Keratinocyte (primary cell): ENCODE results near the gene RFXANK. TPM values are rescaled to one million over a fixed set of nuclear protein-coding genes. Genes with fewer than 3 reads are reported as not detected.
"Not testable (repeated sequence)": the region's sequence is repeated elsewhere in the genome, so short reads cannot be mapped to it uniquely, and the experiment has no call there.

Source experiments
- DNase-seq: peaks from one replicate; pipeline ENCODE4 v3.0.0-alpha.2; 2011; ENCODE audit warnings: low read depth, missing footprints, low spot score
- FAIRE-seq: peaks from 2 replicates; lab custom pipeline; 2011; peaks lifted over from hg19 to GRCh38; lab: Jason Lieb, UNC
- H2AFZ ChIP-seq: 2 replicates; pipeline ENCODE4 v1.6.0; 2012; ENCODE audit warnings: low read length, control low read depth, inconsistent platforms; ENCODE audit not compliant: control insufficient read depth
- H3K27ac ChIP-seq: 2 replicates; pipeline ENCODE4 v1.5.1; 2011; ENCODE audit warnings: low read length; ENCODE audit not compliant: control insufficient read depth, insufficient read depth
- H3K27me3 ChIP-seq: 3 replicates; pipeline ENCODE4 v1.6.0; 2011; ENCODE audit warnings: low read length; ENCODE audit not compliant: control insufficient read depth, insufficient read depth; ENCODE audit errors: extremely low read depth
- H3K36me3 ChIP-seq, 2 experiments: 2 replicates in 1 of 2; 3 replicates in 1 of 2; pipeline ENCODE4 v1.5.1; 2011; ENCODE audit warnings: low read length in 2 of 2, mild to moderate bottlenecking in 1 of 2; ENCODE audit not compliant: control insufficient read depth in 2 of 2, insufficient read depth in 2 of 2; ENCODE audit errors: extremely low read depth in 1 of 2
- H3K4me1 ChIP-seq: 3 replicates; pipeline ENCODE4 v1.5.1; 2011; ENCODE audit warnings: low read length; ENCODE audit not compliant: control insufficient read depth, insufficient read depth; ENCODE audit errors: extremely low read depth
- H3K4me2 ChIP-seq: 3 replicates; pipeline ENCODE4 v1.6.0; 2011; ENCODE audit warnings: low read depth, low read length; ENCODE audit not compliant: control insufficient read depth, insufficient read depth; ENCODE audit errors: extremely low read depth
- H3K4me3 ChIP-seq, 3 experiments: fragments of 200-600 bp in 1 of 3; sonication (generic) in 1 of 3; 2 replicates in 2 of 3; 3 replicates in 1 of 3; pipeline ENCODE4 v1.5.1; 2011 to 2016; ENCODE audit warnings: low read length in 3 of 3, mild to moderate bottlenecking in 3 of 3, control low read depth in 2 of 3, inconsistent platforms in 1 of 3, low read depth in 1 of 3, mixed read lengths in 1 of 3, mixed run types in 1 of 3, moderate library complexity in 1 of 3; ENCODE audit not compliant: control insufficient read depth in 2 of 3, insufficient read depth in 2 of 3; ENCODE audit errors: extremely low read depth in 1 of 3
- H3K79me2 ChIP-seq: 2 replicates; pipeline ENCODE4 v1.6.0; 2012; ENCODE audit warnings: low read length; ENCODE audit not compliant: control insufficient read depth, insufficient read depth
- H3K9ac ChIP-seq: 3 replicates; pipeline ENCODE4 v1.6.0; 2011; ENCODE audit warnings: low read length; ENCODE audit not compliant: control insufficient read depth, insufficient read depth; ENCODE audit errors: extremely low read depth
- H3K9me1 ChIP-seq: 3 replicates; pipeline ENCODE4 v1.6.0; 2011; ENCODE audit warnings: low read length; ENCODE audit not compliant: control insufficient read depth, insufficient read depth; ENCODE audit errors: extremely low read depth
- H3K9me3 ChIP-seq: 2 replicates; pipeline ENCODE4 v1.5.1; 2012; ENCODE audit warnings: low read depth, low read length; ENCODE audit not compliant: control insufficient read depth
- H4K20me1 ChIP-seq: 3 replicates; pipeline ENCODE4 v1.6.0; 2011; ENCODE audit warnings: low read length; ENCODE audit not compliant: control insufficient read depth, insufficient read depth; ENCODE audit errors: extremely low read depth
- EZH2 ChIP-seq: IDR thresholded peaks from one replicate; pipeline ENCODE4 v1.6.1; 2012; ENCODE audit warnings: inconsistent platforms, mild to moderate bottlenecking, low read length, moderate library complexity
- dilution Hi-C: fragments of 300-500 bp; cut with MboI; formaldehyde crosslinking; loops from one replicate; pipeline ENCODE4 v1.7.0; 2020; ENCODE audit warnings: low sequenced_read_pairs; ENCODE audit not compliant: extremely low pct_ligation_motif_present
- polyA plus RNA-seq, 5 experiments: library from polyadenylated mRNA; depleted of rRNA in 3 of 5; stranded (reverse) in 3 of 5; stranded (forward) in 1 of 5; unstranded in 1 of 5; fragments of >200 nt; gene quantifications; 1 replicate in 1 of 5; 2 replicates in 3 of 5; 3 replicates in 1 of 5; pipeline versions ENCODE4 v1.2.1 to v1.2.3, GENCODE V29; 2011 to 2012; ENCODE audit warnings: missing spikeins in 2 of 5, low read depth in 1 of 5, low replicate concordance in 1 of 5
- TF ChIP-seq, protein P1 (sequence below), 3 experiments: IDR thresholded peaks in 1 of 3; conservative IDR thresholded peaks in 1 of 3; optimal IDR thresholded peaks in 1 of 3; 2 replicates in 2 of 3; 3 replicates in 1 of 3; pipeline versions ENCODE3 to v1.5.1; 2011; ENCODE audit warnings: low read length in 3 of 3, mild to moderate bottlenecking in 3 of 3, moderate library complexity in 2 of 3, control low read depth in 1 of 3, inconsistent platforms in 1 of 3; ENCODE audit not compliant: insufficient read depth in 2 of 3; ENCODE audit errors: extremely low read depth in 1 of 3

RFXANK gene
- polyA plus RNA-seq, 1 donor (not counting 4 experiments of a cell fraction or from before 2014, with no cell fraction given), result 49.0 TPM

GRCh38 chr19:19171821-19172532 lies 20.1 kb upstream of the RFXANK start:
- Histone ChIP-seq H4K20me1 (peaks cover 5% of the 10 kb centered on the region), H3K27ac (no peak overlapping the region), H3K36me3 (no peaks in the 10 kb centered on the region), H3K9ac (no peak overlapping the region), H3K27me3 (no peaks in the 10 kb centered on the region), H3K79me2 (no peaks in the 10 kb centered on the region), H3K9me1 (no peaks in the 10 kb centered on the region), H3K4me3 (no peak overlapping the region), H3K4me2 (no peak overlapping the region), H3K9me3 (no peaks in the 10 kb centered on the region), H2AFZ (no peak overlapping the region), H3K4me1 (no peaks in the 10 kb centered on the region)
- TF ChIP-seq EZH2, result no peak
- TF ChIP-seq, protein P1, sequence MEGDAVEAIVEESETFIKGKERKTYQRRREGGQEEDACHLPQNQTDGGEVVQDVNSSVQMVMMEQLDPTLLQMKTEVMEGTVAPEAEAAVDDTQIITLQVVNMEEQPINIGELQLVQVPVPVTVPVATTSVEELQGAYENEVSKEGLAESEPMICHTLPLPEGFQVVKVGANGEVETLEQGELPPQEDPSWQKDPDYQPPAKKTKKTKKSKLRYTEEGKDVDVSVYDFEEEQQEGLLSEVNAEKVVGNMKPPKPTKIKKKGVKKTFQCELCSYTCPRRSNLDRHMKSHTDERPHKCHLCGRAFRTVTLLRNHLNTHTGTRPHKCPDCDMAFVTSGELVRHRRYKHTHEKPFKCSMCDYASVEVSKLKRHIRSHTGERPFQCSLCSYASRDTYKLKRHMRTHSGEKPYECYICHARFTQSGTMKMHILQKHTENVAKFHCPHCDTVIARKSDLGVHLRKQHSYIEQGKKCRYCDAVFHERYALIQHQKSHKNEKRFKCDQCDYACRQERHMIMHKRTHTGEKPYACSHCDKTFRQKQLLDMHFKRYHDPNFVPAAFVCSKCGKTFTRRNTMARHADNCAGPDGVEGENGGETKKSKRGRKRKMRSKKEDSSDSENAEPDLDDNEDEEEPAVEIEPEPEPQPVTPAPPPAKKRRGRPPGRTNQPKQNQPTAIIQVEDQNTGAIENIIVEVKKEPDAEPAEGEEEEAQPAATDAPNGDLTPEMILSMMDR (optimal IDR thresholded peaks at IDR 0.05 in 1 of 3, IDR thresholded peaks at IDR 0.05 in 1 of 3, conservative IDR thresholded peaks at IDR 0.05 in 1 of 3; ENCODE audit: extremely low read depth in 1 of 3, insufficient read depth in 2 of 3, low read length in 3 of 3), result no peak
- DNase-seq (no peak), FAIRE-seq (no peak)
- dilution Hi-C loops, result no loop called here

DNA sequence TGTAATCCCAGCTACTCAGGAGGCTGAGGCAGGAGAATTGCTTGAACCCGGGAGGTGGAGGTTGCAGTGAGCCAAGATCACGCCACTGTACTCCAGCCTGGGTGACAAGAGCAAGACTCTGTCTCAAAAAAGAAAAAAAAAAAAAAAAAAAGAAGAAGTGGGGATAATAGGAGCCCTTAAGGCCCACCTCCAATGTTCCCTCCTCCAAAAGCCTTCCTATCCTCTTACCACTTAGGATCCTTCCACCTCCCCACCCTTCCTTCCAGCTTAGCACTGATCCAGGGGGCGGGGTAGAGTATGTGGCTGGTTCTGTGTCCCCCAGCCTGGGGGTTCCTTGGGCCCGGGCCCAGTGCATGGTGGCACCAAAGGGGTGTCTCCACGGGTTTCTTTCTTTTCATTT lies 18.8 kb upstream of the RFXANK start:
- H2AFZ ChIP-seq, DNase-seq, H4K20me1 ChIP-seq, H3K9ac ChIP-seq, H3K36me3 ChIP-seq, H3K4me2 ChIP-seq, H3K79me2 ChIP-seq, H3K9me3 ChIP-seq, H3K9me1 ChIP-seq, FAIRE-seq, H3K4me1 ChIP-seq, H3K27me3 ChIP-seq, H3K4me3 ChIP-seq, H3K27ac ChIP-seq, dilution Hi-C loops: not testable (repeated sequence)

GRCh38 chr19:19176950-19177349 lies 15.1 kb upstream of the RFXANK start:
- no peaks in the 10 kb centered on the region for H3K9me3 ChIP-seq
- dilution Hi-C loops, result no loop called here
- FAIRE-seq (no peak), DNase-seq (no peak)
- H3K9ac ChIP-seq, result no peak overlapping the region
- H3K4me2 ChIP-seq, result no peak overlapping the region
- no peaks in the 10 kb centered on the region for H3K79me2 ChIP-seq
- no peak overlapping the region for H2AFZ ChIP-seq
- no peaks in the 10 kb centered on the region for H3K27me3 ChIP-seq
- TF ChIP-seq EZH2, result no peak
- TF ChIP-seq, protein P1 (optimal IDR thresholded peaks at IDR 0.05 in 1 of 3, IDR thresholded peaks at IDR 0.05 in 1 of 3, conservative IDR thresholded peaks at IDR 0.05 in 1 of 3; ENCODE audit: extremely low read depth in 1 of 3, insufficient read depth in 2 of 3, low read length in 3 of 3), result no peak
- H4K20me1 ChIP-seq, result no peaks in the 10 kb centered on the region
- H3K4me3 ChIP-seq, result no peak overlapping the region
- H3K27ac ChIP-seq, result no peak overlapping the region
- no peaks in the 10 kb centered on the region for H3K4me1 ChIP-seq
- no peaks in the 10 kb centered on the region for H3K9me1 ChIP-seq
- peaks cover 4 to 15% of the 10 kb centered on the region in 2 experiments for H3K36me3 ChIP-seq
